Activated CD4-positive, alpha-beta T cell treated with anti-CD3 and anti-CD28 coated beads for 1 hour (primary cell): ENCODE measurements around the gene HLF.
A peak's percentile ranks its signal among the peaks of the same experiment; 100 is the strongest.

Experiments used
- DNase-seq: peaks from one replicate; pipeline ENCODE4 v3.0.0-alpha.2; 2020

HLF gene, protein sequence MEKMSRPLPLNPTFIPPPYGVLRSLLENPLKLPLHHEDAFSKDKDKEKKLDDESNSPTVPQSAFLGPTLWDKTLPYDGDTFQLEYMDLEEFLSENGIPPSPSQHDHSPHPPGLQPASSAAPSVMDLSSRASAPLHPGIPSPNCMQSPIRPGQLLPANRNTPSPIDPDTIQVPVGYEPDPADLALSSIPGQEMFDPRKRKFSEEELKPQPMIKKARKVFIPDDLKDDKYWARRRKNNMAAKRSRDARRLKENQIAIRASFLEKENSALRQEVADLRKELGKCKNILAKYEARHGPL

DNA sequence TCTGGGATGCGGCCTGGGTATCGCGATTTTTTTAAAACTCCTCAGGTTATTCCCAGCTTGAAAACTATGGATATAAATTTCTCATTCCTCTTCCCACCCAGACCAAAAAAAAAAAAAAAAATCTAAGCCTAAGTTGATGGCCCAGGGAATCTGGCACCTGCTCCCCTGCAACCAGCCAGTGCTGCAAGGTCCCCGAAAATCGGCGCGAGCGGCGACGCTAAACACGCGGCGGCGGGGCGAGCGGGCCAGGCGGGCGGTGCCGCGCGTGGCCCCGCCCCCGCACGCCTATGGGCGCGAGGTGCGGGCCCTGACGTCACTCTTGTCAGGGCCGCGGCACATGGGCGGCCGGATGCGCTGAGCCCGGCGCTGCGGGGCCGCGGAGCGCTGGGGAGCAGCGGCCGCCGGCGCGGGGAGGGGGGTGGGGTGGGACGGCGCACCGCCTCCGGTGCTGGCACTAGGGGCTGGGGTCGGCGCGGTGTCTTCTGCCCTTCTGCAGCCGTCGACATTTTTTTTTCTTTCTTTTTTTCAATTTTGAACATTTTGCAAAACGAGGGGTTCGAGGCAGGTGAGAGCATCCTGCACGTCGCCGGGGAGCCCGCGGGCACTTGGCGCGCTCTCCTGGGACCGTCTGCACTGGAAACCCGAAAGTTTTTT lies at the start of gene HLF:
TSS of gene HLF (plus strand) at position 316 of the 654 bp plus-strand sequence. CDS start 525 bp downstream, outside the sequence.
- peak; percentile 58 for DNase-seq

DNA sequence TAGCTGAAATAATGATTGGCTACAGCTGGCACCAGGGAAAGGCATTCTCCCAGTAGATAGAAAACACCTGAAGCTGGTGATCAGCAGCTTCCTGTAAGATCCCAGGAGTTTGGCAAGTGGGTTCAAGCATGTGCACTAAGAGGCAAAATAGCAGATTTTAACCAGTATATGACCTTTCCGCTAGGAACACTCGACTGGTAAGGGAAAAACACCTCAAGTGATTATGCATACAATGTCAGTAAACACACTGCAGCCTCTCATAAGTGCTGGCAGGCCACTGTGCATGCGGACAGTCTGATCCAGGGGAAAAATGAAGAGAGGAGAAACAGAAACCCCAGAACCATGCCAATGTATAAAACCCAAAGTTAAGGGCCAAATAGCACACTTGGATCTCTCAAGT lies 49.0 kb upstream of the HLF start:
- no peak for DNase-seq

- DNase-seq, result no peak
Measured at GRCh38 chr17:55216888-55217287, 47.9 kb upstream of the HLF start.

DNA sequence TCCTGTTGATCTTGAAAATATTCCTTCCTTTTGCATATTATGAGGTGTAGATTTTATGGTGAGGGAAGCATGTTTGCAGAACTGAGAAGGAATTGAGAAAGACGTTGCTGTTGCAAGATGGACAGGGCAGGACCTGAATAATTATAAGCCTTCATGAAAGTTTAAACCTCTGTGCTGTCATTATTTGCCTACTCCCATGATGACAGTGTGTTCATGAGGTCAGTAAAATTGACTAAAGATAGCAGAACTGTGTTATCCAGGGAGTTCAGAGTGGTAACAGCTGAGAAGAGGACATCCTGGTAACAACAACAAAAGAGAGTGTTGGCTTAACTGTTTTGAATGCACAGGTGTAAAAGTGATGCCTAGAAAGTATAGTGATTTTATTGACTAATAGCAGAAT lies 45.3 kb upstream of the HLF start:
- no peak for DNase-seq

DNA sequence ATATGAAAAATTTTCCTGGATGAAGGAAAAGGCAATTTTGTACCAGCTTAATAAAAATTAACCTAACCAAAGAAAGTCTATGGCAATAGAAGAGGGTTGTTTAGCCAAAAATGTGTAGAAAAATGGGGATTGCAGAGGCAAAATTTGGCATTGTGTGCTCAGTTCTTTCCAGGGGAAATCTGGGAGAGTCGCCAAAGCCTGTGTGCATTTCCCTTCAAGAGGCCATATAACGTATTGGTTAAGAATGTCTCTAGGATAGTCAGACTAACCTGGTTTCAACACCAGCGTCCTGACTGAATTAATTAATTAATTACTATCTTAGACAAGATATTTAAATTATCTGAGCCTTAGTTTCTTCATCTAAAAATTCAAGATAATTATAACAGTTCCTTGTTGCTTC lies 44.8 kb upstream of the HLF start:
- DNase-seq, result no peak

- no peak for DNase-seq
Measured at GRCh38 chr17:55223524-55223923, 41.2 kb upstream of the HLF start.

DNA sequence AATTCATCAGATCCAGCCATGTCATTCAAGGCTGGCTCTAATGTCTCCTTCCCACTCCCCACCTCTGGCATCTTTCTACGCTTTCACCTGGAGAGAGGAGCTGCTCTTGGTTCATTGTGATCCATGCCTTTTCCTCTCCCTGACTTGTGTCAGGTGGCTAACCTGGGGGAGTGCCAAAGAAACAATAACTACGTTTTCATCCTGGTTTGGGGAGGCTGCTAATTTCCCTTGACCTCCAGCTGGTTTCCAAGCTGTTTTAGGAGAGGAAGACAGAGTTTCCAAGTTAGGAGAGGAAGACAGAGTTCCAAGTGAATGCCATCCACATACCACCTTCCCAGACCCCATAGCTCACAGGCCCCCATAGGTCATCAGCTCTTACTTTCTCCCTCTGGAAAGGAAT lies 40.0 kb upstream of the HLF start:
- DNase-seq, result no peak

DNA sequence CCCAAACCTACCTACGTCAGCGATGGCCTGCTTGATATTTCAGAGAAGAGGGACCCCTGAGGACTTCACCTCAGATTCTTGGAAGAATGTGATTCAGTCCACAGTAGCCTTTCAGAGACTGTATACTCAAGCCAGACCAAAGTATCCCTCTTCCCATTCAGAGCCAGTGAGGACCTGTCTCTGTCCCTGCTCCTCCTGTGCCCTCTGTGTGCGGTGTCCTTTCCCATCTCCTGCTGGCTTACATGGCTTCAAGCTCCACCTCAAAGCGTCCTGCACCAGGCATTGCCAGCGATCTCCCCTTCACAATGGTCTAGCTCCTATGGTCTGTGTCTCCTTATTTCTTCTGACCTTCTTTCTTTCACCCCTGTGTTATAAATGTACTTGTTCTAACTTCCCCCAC lies 39.5 kb upstream of the HLF start:
- DNase-seq, result no peak

GRCh38 chr17:55228683-55229192 lies 36.0 kb upstream of the HLF start:
- DNase-seq, result no peak

DNA sequence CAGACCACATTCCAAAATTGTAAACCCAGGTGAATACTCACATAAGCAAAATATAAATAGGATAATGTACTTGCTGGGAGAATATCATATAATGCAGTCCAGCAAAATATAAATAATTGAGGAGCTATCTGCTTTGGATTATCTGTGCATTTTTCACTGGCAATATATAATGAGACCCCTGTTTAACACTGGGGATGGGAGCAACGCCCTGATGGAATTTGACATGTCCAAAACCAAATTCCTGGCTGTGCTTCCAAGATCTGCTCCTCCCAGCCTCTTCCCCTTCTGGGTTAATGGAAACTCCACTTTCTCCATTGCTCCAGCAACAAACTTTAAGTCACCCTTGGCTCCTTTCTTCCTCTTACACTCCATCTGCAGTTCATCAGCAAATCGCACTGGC lies 35.5 kb upstream of the HLF start:
- no peak for DNase-seq

GRCh38 chr17:55230716-55231115 lies 34.0 kb upstream of the HLF start:
- DNase-seq, result no peak

DNA sequence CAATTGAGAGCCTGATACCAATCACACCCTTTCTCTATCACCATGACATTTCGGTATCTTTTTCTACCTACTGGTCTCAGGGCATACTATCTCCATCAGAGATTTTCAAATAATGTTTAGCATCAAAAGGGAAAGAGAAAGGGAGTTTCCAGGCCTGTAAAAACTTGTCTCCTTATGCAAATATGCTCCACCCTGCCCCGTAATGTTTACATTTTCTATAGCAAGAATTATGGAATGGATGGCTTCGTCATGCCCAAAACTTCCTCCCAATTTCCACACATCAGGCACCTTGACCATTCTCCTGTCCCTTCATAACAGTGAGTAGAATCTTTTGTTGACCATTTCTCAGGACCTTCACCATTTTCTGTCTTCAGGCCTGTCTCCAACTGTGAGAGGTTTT lies 30.9 kb upstream of the HLF start:
- no peak for DNase-seq

- no peak for DNase-seq
Measured at GRCh38 chr17:55236316-55236715, 28.4 kb upstream of the HLF start.

DNA sequence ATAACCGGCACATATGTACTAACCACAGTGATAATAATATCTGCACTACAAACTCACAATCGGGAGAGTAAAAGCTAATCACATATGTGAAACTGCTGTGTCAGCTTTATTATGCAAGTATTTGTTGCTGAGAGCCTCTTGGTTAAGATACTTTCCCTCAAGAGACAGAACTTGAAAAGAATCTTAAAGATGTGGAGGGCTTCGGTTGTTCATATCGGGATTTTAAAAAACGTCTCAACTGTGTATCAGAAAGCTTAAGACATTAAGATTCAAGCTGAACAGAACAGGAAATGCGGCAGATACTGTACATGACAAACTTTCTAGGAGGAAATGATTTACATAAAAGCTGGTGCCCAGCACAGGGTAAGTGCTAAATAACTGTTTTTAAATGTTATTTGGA lies 27.5 kb upstream of the HLF start:
- no peak for DNase-seq

DNA sequence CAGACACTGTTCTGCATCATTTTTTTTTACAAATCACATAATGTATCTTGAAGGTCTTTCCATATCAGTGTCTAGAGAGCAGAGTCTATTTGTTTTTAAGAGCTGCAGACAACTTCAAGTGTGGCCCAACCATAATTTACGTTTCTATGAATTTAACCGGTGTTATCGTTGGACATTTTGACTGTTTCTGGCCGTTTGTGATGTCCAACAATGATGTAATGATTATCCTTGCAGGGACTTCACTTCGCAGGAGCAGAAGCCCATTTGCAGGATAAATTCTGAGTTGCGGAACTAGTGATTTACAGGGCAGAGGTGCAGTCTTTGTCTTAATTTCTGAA lies 26.9 kb upstream of the HLF start:
- DNase-seq, result no peak

DNA sequence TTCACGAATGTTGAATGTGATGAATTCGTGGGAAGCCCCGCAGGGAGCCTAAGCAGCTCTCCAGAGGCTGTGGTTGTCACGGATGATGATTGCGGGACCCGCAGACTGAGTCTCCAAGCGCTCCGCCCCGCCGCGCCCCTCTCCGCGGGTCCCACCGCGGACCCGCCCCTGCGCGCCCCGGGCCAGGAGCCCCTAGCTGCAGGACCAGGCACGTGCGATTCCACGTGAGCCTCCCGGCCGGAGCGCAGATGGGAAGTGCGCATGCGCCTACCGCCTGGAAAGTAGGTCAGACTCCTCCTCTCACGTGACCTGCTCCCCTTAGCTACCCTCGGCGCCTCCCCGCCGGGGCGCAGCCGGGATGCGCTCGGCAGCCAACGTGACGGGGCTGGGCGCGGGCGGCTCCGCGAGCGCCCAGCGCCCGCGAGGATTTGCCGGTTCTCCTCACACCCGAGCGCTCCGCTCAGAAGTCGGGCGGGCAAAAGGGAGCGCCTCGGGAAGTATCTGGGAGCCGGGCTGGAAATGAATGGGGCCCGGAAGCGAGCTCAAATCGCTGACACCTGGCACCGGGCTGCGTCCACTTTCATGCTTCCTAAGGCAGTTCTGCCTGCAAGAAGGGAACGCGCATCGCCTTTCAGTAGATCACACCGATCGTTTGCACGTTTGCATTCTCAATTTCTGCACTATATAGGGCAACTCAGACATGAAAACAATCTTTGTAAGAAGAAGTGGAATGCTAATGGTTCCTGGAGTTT lies 26.4 kb upstream of the HLF start:
- DNase-seq, result peak; percentile 83

DNA sequence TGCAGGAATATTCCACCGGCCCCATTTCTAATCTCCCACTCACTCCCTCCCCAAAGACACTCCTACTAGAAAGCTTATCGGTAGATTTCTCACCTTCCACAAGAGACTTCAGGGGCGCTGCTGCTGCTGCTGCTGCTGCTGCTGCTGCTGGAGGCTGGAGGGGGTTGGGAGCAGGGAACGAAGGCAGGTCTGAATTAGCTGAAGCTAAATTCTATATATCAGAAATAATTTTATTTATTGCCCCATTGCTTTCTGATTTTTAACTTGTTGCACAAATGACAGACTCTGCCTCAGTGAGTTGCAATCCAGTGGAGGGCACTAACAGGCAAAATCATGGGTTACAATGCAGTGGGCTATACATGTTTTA lies 25.8 kb upstream of the HLF start:
- no peak for DNase-seq

DNA sequence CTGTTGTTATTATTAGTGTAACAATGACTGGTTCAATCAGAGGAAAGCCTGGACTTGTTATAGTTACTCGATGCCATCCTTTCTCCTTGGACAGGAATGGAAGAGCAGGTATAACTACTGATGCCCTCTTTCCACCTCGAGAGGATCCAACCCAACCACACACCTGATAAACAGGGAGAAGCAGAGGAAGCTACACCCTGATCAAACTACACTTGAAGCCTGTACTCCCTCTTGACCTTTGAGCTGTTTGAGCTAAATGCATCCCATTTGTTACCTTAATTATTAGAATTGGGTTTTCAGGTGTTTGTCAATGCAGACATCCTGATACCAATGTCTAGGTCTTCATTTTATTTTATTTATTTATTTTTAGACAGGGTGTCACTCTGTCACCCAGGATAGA lies 23.7 kb upstream of the HLF start:
- DNase-seq, result no peak

DNA sequence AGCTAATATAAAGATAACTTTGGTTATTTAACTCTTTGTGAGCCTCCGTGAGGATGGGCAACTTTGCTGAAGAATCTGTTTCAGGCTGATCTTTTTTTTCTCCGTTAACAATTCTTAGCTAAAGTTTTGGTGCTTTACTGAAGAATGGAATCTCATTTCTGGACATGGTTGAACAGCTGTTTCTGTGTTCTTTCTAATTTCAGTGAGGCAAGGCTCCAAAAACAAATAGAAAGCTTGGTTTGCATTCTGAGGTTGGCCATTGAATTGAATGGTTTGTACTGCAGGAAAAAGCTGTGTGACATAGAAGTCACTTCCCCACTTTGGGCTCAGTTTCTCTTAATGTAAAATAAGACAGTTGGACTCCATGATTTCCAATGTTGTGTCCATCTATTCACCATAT lies 22.3 kb upstream of the HLF start:
- no peak for DNase-seq

- DNase-seq, result no peak
Measured at GRCh38 chr17:55245986-55246385, 18.8 kb upstream of the HLF start.

DNA sequence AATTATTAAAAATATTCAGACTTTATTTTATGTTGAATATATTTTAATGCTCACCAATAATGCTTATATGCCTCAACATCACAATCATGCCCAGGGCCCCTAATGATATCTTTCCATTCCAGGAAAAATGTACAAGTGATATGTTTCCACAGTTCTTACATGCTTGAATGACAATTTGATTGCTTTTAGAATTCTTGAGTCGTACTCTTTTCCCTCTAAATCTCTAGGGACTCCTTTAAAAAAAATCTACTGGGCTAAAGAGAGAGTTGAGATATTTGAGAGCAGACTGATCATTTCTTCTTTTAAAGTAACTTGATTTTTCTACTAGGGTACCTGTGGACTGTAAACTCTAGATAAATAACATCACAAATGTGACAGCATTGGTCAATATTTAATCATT lies 18.2 kb upstream of the HLF start:
- no peak for DNase-seq

- no peak for DNase-seq
Measured at GRCh38 chr17:55248077-55248476, 16.7 kb upstream of the HLF start.

DNA sequence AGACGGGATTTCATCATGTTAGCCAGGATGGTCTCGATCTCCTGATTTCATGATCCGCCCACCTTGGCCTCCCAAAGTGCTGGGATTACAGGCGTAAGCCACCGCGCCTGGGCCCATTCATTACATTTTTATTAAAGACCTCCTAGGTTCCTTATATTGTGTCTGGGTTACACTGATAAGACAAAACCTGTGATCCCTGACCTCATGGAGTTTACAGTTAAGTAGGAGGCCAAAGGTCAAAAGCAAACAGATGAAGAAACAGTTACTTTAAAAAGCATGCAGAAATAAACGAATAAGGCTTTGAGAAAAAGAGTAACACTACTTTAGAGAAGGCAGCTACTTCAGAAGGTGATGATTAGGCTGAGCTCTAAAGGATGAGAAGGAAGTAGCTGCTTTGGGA lies 14.9 kb upstream of the HLF start:
- DNase-seq, result no peak

- no peak for DNase-seq
Measured at GRCh38 chr17:55254375-55254774, 10.4 kb upstream of the HLF start.
